HG03469 (cell line): Measurements from ENCODE around the gene AAR2.

ENCODE experiments used
- ATAC-seq: cut with Tn5 transposase; IDR thresholded peaks from one replicate; pipeline ENCODE4 v1.9.1; 2021; ENCODE audit warnings: mild to moderate bottlenecking, moderate library complexity, moderate number of reproducible peaks; ENCODE audit not compliant: unreplicated experiment

AAR2 gene

DNA sequence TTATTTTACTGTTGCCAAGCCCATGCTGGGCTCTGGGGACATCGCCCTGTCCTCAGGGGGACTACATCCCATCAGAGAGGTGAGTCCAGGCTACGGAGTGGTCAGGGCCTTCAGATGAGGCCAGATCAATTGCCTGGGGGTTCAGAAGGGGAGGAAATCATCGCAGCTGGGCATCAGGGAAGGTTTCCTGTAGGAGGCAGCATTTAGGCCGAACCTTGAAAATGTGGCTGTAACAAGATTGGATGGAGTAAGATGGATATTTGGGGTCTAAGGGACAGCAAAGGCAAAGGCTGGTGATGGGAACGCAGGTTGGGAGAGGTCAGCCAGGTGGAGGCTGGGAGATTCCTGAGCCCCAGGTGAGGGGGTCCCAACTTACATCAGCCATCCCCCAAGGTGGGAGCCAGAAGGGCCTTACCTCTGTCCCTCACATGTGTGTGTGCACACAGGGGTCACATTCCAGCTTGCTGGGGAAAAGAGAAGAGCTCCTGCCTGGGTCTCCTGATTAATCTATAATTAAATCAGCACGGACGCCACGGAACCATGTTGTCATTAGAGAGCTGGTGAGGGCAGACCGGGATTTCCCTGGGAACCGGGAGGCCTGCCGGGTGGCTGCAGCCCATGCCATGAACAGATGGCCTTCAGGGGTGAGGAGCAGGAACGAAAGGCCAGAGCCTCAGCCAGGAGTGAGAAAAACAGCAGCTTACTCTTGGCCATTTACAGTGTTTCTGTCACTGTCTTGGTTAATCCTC is 39.3 kb downstream of the AAR2 start:
- no peak for ATAC-seq

DNA sequence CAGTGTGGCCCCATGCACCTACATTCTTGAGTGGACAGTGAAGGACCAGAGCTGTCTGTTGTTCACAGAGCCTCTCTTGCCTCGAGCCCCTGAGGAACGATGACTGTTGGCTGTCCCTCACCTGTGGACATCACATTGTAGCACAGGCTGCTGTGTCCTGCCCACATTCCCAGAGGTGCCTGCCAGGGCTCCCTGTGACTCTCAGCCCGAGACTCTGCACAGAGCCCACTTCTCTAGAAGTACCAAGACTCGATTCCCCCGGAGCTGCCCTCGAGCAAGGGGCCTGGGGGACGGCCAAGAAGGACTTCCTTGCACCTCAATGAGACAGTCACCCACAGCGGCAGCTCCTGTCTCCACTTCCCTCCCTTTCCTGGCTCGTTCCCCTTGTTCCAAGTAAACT is 41.3 kb downstream of the AAR2 start:
- no peak for ATAC-seq

DNA sequence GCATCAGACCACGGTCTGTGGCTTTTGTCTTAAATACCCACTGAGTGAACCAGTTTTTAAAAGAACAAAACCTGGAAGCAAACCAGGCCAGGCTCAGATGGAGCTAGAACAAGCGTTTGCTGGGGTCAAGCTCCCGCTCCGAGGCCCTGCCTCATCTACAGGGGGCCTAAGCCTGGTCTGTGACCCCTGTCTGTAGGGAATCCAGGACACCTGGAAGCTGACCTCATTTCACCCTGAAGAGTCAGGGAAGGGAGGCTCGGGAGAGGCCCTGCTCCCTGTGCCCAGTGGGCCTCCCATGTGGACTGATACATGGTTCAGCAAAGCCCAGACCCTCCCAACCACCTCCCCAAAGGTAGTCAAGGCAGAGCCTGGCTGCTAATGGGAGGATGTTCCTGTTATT is 43.1 kb downstream of the AAR2 start:
- ATAC-seq: no peak

DNA sequence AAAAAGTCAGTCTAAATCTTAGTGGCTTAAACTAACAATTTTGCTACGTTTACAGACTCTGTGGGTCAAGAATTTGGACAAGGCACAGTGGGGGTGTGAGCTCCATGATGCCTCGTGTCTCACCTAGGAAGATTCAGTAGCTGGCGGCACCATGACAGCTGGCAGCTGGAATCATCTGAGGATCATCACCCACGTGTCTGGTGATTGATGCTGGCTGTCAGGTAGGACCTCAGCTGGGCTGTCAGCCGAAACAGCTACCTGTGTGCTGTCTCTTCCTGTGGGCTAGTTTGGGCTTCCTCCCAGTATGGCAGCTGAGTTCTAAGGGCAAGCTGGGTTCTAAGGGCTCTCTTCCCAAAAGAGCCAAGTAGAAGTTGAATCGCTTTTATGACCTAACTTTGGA is 43.5 kb downstream of the AAR2 start:
- ATAC-seq: no peak

DNA sequence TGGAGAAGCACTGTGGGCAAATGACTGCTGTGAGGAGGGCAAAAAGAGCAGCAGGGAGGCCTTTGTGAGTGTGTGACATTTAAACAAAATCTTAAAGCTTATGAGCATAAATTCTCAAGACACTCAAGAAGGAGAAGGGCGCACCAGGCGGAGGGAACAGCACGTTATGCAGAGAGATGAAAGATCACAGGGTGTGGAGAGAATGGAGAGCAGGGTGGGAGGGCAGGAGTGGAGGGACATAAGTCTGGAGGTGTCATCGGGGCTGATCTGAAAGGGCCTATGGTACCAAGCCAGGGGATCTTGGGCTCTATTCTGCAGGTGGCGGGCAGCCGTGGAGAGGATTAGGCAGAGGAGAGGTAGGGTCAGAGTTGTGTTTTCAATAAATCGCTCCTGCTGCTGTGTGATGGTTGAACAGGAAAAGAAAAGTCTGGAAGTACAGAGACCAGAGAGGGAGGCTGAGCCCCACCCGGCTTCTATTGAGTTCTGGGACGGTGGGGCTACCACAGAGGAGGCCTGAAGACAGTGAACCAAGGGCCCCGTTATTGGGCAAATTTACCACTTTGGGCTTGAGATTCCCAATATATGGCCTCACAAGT is 45.6 kb downstream of the AAR2 start:
- ATAC-seq: no peak

DNA sequence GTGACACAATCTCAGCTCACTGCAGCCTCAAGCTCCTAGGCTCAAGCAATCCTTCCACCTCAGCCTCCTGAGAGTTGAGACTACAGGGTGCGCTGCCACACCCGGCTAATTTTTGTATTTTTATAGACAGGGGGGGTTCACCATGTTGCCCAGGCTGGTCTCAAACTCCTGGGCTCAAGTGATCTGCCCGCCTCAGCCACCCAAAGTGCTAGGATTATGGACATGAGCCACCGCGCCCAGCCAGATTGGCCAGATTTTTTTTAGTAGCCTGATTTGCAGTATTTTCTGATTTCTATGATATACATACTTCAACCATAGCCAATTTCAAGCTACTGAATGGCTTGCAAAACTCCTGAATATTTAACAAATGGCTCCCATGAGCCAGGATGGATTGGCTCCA is 48.5 kb downstream of the AAR2 start:
- ATAC-seq: no peak

DNA sequence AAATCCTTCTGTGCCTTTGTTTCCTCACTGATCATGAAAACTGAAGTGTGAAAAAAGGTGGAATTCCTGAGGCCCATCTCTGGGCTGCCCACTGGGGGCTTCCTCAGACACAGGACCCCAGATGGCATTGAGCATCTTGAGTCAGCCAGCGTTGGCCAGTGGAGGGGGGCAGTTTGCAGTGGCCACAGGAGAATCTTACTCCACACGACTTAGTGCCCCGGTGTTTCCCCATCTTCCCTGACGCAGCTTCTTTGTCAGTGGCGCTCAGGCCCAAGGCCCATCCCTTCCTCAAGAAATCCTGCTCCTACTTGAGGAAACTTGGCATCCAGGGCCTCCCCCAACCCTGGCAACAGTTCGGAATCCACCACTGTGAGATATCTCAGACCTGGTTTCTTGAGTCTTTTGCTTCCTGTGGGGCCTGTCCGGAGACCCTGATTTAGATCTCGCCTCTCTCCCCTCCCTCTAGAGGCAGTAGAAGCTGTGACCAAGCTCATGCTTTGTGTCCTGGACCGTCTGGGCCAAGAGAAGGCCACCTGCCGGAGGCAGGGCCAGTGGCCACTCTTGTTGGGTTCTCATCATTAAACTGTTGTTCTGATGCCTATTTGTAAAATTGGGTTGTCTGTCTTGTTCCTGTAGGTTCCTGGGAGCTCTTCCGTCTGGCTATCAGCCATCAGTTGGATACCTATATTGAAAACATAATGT is 49.6 kb downstream of the AAR2 start:
- ATAC-seq: no peak

DNA sequence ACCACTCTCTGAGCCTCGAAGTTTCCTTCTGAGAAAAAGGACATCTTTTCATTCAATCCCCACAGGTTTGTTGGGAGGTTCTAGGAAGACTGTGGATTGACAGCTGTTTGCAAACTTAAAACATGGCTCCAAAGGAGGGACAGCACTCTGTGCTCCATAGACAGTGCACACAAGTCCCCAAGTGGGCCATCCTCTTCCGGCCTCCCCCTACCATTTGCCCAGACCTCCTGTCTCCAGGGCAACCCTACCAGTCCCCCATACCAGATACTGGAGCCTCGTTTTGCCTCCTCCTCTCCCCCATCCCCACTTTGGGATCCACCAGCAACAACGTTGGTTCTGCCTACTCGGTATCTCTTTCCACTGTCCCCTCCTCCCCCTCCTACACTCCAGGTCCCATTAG is 61.4 kb downstream of the AAR2 start:
- no peak for ATAC-seq

DNA sequence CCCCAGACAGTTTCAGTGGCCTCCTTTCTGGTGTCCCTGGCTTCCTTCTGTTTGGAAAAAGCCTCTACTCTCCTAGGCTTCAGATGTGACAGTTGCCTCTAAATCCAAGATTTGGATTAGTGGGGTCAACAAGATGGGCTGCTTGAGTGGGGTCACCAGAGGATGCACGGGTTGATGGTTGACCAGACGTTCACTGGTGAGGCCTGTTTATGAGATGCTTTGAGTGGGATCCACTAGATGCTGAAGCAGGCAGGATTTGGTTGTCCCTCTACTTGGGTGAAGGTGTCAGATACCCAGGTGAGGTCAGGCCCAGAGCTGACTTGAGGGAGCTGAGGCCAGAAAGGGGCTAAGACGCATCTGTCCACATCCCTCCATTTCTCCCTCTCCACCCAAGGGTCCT is 61.8 kb downstream of the AAR2 start:
- ATAC-seq: no peak

DNA sequence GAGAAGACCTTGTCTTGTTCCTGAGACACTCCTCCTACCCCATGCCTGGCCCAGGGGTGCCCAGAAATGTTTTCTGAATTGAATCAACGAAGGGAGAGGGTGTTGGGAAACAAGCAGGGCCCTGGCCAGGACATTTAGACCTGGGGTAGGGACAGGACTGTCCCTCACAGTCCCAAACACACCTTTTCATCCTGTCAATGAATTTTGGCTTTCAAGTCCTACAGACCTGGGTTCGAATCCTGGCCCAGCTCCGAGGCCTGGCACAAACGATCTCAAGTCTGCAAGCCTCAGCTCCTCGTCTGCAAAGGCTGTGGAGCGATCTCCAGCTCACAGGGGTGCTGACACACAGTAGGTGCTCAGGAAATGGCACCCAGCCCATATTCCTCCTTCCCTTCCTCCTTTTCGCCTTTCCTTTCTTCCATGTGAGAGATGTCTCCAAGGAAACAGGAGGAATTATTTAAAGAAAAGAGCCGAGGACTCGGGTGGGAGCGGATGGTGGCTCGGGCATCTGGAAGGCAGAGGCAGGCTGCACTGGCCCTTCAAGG is 62.6 kb downstream of the AAR2 start:
- ATAC-seq: no peak

DNA sequence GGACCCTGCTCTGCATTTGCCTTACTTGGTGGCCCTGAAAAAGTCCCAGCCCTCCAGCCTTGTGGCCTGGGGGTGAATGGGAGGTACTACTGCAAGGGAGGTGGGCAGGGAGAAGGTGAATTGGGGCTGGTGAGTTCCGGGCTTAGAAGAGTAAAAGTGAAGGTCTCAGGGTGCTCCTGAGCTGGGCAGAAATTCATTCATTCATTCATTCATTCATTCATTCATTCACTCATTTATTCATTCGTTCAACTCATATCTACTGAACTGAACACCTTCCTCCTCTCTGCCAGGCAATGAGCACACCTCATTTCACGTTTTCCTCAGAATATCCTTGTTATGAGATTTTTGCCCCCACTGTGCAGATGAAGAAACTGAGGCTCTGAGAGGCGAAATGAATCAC is 63.2 kb downstream of the AAR2 start:
- no peak for ATAC-seq

DNA sequence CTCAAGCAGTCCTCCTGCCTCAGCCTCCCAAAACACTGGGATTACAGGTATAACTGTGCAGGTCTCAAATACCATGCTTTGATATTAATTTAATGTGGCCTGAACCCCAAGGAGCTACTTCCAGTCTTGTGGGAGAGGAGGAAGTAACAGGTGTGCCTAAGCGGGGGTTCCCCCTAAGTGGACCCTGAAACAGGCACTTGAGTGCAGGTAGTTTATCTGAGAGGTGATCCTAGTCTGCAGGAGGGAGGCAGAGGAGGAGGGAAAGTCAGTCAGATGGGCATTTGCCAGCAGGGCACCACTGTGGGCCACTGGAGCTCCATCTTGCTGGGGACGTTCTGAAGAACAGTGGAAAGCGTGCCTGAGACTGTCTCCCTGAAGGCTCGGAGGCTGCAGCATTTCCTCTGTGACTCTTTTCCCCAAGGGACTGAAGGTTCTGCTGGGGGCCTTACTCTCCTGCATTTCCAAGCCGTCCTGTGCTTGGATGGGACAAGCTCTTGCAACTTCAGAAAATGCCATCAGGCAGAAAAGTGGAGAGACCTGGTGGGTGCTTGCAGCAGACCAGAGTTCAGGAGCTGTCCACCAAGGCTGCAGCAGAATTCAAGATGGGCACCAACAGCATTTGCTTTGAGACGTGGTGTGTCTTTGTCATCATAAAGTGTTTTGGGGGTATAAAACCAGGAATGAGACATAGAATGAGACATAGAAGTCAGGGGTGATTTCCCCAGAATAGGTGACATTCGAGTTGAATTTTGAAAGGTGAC is 65.3 kb downstream of the AAR2 start:
- ATAC-seq: no peak

DNA sequence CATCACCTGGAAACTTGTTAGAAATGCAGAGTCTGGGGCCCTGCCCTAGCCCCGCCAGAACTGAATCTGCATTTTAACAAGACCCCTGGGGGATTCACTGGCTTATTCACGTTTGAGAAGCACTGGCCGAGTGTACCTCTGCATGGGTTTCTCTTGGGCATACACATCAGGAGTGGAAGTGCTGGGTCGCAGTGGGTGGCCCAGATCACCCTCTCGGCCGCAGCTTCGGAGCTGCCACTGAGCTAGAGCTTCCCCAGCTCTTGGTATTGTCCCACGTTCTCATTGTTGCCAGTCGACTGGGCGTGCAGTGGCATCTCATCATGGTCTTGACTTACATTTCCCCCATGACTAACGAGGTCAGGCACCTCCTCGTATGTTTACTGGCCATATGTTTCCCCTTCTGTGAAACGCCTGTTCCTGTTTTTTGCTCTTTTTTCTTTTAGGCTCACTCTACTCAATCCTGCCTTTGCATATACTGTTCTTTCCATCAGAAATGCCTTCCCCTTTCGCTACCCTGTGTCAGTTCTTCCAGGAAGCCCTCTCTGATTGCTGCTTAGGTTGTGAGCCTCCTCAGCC is 66.8 kb downstream of the AAR2 start:
- no peak for ATAC-seq

DNA sequence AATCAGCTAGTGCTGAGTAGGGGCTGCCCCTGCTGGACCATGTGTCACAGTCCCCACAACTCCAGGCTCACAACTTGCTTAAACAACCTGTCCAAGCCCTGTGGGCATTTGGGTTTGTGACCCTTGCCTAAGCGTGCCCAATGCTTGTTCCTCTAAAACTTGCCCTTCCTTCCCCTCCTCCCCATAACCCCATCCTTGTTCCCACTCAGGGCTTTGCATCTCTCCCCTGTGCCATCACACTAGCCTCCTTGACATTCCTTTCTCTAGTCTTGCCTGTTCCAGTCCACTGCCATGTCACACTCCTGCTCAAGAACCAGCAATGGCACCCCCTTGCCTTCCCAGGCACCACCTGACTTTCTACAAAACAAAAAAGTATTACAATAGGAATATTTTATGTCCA is 67.6 kb downstream of the AAR2 start:
- no peak for ATAC-seq

DNA sequence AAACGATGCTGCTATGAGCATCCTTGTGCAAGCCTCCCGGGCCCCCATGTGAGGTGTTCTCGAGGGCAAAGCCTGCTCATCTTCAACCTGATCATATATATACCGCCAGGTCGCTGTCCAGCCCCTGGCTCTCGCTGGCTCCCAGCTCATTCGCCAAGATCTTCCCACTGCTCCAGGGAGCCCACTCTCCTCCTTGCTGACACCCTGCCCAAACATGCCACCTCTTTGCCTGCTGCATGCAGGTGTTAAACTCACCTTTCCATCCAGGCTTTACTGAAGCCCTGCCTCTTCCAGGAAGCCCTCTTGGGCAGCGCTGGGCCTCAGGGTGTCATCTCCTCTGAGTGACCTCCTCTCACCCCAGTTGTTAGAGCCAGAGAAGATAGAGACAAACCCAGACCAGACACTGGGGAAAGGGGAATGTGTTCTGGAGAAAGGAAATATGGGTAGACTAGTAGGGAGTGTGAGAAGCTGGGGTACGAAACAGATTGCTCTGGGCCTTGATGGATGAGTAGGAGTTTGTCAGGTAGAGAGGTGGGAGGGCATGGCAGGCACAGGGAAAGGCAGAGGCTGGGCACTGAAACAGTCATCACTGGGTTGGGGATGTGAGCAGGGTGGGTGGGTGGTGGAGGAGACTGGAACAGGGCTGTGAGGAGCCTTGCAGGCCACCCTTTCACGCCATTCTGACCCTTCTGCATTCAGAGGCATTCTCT is 68.7 kb downstream of the AAR2 start:
- no peak for ATAC-seq

DNA sequence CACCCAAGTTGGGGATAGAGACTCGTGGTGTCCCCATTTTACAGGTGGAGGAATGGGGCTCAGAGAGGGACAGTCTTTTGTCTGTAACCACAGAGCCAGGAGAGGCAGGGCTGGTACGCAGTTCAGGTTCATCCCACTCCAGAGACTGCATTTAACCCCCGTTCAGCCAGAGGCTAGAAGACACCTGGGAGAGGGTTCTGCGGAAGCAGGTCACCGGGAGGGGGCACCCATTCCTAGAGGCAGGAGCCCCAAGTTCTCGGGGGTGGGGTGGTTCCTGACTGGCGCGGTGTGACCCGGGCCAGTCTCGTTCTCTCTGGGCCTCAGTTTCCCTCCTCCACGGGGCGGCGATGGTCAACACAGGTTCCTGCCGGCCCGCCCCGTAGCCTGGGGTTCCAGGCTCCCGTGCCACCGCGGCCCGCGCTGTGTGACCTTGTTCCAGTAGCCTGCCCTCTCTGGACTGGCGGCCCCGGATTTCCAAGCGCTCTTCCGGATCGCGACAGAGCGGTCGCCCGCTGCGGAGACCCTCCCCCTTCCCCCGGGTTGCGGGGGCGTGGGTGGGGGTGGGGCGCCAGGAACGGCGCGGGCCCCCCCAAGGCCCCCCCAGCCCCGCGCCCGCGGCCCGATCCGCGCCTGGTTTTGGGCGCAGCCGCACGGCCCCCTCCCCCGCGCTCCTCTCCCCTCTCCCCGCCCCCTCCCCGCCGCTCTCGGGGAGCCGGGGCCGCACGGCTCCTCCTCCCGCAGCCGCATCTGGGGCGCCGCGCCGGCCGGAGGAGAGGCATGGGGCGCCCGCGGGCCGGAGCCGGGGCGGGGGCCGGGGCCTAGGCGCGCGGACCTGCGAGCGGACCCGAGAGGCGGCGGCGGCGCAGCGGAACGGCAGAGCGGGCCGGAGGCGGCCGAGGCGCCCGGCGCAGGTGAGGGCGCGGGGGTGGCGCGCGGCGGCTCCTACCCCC is 69.6 kb downstream of the AAR2 start, which contains the start of gene DLGAP4:
Gene DLGAP4, plus strand, starts transcription at position 738 of the 950 bp plus-strand sequence. CDS start 125,379 bp downstream, outside the sequence.
- no peak for ATAC-seq
